Activated naive CD4-positive, alpha-beta T cell treated with anti-CD3 and anti-CD28 coated beads for 36 hours (primary cell): ENCODE results near the gene KAT6B. TPM values are rescaled to one million over a fixed set of nuclear protein-coding genes. Genes with fewer than 3 reads are reported as not detected.

Experiments used
- CTCF ChIA-PET: fragments of 350-600 bp; sonication (Branson Sonifier 250); formaldehyde crosslinking; loops from one replicate; lab custom pipeline; 2021; ENCODE audit warnings: antibody characterized with exemption; lab: Charles Lee
- DNase-seq: peaks from one replicate; pipeline ENCODE4 v3.0.0-alpha.2; 2020
- H3K27ac Mint-ChIP-seq: one replicate; pipeline ENCODE4 v1.8.0; 2021; ENCODE audit warnings: mild to moderate bottlenecking, mixed read lengths
- H3K27me3 Mint-ChIP-seq: one replicate; pipeline ENCODE4 v1.8.0; 2021; ENCODE audit warnings: low read depth, mixed read lengths
- H3K36me3 Mint-ChIP-seq: one replicate; pipeline ENCODE4 v1.8.0; 2021; ENCODE audit warnings: low read depth, mixed read lengths
- H3K4me1 Mint-ChIP-seq: one replicate; pipeline ENCODE4 v1.8.0; 2021; ENCODE audit warnings: low read depth, mixed read lengths
- H3K4me3 Mint-ChIP-seq: one replicate; pipeline ENCODE4 v1.8.0; 2021; ENCODE audit warnings: mild to moderate bottlenecking, moderate library complexity, mixed read lengths
- H3K9me3 Mint-ChIP-seq: one replicate; pipeline ENCODE4 v1.8.0; 2021; ENCODE audit warnings: mixed read lengths
- intact Hi-C: fragments of 100-400 bp; cut with micrococcal nuclease; formaldehyde crosslinking; loops from one replicate; pipeline ENCODE4 v1.15.1; 2023
- total RNA-seq, 2 experiments: library from RNA; stranded (reverse); gene quantifications; one replicate each; pipeline ENCODE4 v1.2.3, GENCODE V29; 2021

Gene KAT6B
- total RNA-seq, 2 experiments from 2014 or later: 17.3 to 17.9 TPM

DNA sequence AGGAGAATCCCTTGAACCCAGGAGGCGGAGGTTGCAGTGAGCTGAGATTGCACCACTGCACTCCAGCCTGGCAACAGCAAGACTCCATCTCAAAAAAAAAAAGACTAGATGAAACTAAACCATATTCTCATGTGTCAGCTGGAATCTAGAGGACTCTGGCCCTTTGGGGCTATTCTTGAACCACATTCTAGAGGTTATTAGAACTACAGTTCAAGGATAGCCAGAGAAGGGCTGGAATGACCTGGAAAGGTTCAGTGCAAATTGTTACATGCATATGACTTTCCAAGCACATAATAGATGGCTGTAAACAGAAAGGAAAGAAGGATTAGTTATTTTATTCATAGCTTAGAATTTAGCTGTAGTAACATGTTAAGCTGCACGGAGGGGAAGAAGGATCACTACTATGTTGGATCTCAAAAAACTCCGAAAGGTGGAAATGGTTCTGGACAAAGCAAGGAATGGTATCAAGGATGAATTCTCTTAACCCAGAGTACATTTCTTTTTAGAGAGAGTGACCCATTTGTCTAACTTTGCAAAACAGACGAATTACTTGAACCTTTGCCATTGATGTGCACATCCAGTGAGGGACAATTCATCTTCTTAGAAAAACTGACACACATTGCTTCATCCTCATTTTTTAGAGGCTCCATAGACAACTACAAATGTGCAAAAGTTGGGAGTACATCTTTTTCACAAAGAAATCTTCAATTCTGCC, 161.1 kb downstream of the KAT6B start:
- CTCF ChIA-PET: interaction anchor here (0.7 kb wide), 1 partner anchor 19 kb away, joined by 3 read pairs; no protein-coding TSS in a partner anchor
- no peak overlapping the region for H3K27ac Mint-ChIP-seq

DNA sequence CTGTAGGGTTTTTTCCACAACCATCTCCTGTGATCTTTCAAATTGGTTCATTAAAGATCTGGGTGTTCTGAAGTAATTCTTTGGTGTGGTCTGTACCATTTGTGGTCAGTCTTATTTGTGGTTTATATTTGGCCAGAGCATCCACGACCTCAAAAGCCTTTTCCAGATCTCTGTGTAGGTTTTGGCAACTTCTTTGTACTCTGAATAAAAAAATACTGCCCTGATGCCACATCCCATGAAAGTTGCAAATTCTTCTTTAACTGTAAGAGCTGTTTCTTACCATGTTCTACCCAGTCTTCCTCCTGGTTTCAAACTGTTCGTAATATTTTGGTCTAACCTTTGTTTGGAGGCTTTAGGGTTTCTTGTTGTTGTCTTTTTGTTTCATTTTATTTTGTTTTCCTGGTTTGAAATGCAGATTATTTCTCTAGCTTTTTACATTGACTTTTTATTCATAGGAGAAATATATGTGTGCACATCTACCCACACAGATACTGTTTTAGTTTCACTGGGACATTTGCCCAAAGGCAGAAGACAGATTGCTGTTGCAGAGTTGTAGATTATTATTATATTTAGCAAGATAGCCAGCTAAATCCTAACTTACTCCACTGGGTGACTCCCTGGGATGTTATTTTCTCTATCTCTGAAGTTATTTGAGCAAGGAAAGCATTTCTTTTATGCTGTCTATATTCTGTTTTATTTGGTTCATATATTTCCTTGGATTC, 161.8 kb downstream of the KAT6B start:
- Mint-ChIP-seq H3K27ac (no peak overlapping the region), H3K36me3 (peaks cover 16% of the 10 kb centered on the region)

More for the DNA sequence above, 161.1 kb downstream of the KAT6B start:
- Mint-ChIP-seq H3K9me3 (no peaks in the 10 kb centered on the region), H3K4me1 (peaks cover 17% of the 10 kb centered on the region), H3K4me3 (no peak overlapping the region), H3K36me3 (peaks cover 18% of the 10 kb centered on the region), H3K27me3 (no peaks in the 10 kb centered on the region)
- intact Hi-C loops: no loop called here
- no peak for DNase-seq

DNA sequence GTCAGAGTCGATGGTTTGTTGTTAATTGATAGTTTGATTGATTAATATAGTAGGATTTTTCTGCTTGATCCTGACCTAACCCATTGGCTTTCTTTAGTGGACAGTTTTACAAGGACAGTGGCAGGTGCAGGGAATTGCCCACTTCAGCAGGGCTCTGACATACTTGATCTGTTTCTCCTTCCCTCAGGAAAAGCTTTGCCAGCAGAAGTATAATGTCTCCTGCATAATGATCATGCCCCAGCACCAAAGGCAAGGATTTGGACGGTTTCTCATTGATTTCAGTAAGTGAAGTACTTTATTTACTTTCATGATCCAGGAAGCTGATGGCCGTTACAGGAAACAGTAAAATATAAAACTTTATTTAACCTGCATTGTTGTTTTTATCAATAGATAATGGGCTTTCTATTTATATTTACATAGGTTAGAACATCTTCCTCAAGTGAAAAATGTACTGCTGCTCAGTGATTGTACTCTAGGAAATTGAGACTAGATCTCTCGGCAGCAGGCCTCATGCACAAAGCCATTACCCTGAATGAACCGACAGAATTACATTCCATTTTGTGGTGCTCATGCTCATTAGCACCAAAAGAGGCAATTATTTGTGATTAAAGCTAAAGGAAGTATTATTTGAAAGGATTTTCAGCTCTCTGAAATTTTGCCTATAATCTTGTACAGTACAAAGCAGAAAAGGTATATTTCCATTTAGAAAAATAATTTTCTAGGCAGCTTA, 162.6 kb downstream of the KAT6B start:
- CTCF ChIA-PET: interaction anchor here (0.7 to 1.0 kb wide), 3 partner anchors 14 to 140 kb away, joined by 3 to 8 read pairs (median 6); no protein-coding TSS in a partner anchor
- Mint-ChIP-seq H3K4me1 (peaks cover 9% of the 10 kb centered on the region), H3K9me3 (no peaks in the 10 kb centered on the region)

More for the DNA sequence above, 161.8 kb downstream of the KAT6B start:
- CTCF ChIA-PET: interaction anchor here (0.7 kb wide), 1 partner anchor 20 kb away, joined by 3 read pairs; no protein-coding TSS in a partner anchor
- H3K4me3 Mint-ChIP-seq: no peak overlapping the region
- DNase-seq: no peak
- H3K27me3 Mint-ChIP-seq: no peaks in the 10 kb centered on the region
- peaks cover 12% of the 10 kb centered on the region for H3K4me1 Mint-ChIP-seq
- no peaks in the 10 kb centered on the region for H3K9me3 Mint-ChIP-seq
- intact Hi-C loops: no loop called here

DNA sequence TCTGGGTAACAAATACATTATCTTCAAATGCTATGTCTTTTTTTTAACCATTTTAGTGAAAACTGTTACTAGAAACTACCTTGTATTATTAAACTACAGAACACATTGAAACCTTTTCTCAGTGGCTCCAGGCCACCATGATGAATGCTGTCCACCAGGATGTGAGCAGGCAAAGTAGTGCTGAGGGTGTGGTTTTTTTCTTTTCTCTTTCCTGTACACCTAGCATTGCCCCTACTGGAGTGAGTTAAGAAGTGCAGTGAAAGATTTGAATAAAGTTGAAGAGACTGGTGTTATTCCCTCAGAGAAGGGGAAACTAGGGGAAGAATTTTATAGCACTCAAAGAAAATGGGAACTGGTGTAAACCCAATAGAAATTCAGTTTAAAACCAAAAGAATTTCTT, 165.0 kb downstream of the KAT6B start:
- intact Hi-C loops: no loop called here
- peak; percentile 25 for DNase-seq
- CTCF ChIA-PET: interaction anchor here (1.3 to 1.5 kb wide), 2 partner anchors 22 to 24 kb away, joined by 4 to 5 read pairs; no protein-coding TSS in a partner anchor
- Mint-ChIP-seq H3K9me3 (no peaks in the 10 kb centered on the region), H3K36me3 (peaks cover 13% of the 10 kb centered on the region), H3K27me3 (no peaks in the 10 kb centered on the region), H3K4me3 (no peak overlapping the region), H3K27ac (no peak overlapping the region), H3K4me1 (peaks cover 12% of the 10 kb centered on the region)

More for the DNA sequence above, 162.6 kb downstream of the KAT6B start:
- intact Hi-C loops: no loop called here
- DNase-seq: no peak
- H3K4me3 Mint-ChIP-seq: no peak overlapping the region
- no peaks in the 10 kb centered on the region for H3K27me3 Mint-ChIP-seq
- no peak overlapping the region for H3K27ac Mint-ChIP-seq
- peaks cover 16% of the 10 kb centered on the region for H3K36me3 Mint-ChIP-seq

DNA sequence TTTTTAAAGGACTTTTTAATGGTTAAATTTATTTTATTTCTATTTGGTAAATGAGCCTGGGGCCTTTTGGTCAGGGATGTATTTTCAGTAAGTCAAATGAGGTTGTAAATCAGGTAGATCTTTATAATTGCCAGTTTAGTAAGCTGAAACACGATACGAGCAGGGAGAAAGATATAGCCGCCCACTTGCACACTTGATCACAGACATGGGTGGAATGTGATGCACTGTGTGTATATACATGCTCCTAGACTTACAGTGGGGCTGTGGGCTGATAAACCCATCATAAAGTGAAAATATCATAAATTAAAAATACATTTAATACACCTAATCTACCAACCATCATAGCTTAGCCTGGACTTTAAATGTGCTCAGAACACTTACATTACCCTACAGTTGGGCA, 165.7 kb downstream of the KAT6B start:
- H3K9me3 Mint-ChIP-seq: no peaks in the 10 kb centered on the region
- CTCF ChIA-PET: no interaction called here
- H3K4me1 Mint-ChIP-seq: peaks cover 12% of the 10 kb centered on the region

DNA sequence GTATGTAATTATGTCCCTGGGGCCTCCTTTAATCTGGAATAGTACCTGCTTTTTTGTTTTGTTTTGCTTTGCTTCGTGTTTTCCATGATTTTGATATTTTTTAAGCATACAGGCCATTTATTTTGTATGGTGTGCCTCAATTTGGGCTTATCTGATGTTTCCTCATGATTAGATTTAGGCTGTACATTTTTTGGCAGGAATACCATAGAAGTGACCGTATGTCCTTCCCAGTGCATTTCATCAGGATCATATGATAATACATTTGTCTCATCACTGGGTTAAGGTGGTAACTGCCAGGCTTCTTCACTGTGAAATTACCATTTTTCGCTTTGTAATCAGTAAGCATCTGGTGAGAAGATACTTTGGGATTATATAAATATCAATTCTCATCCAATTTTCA, 167.2 kb downstream of the KAT6B start:
- peaks cover 16% of the 10 kb centered on the region for H3K36me3 Mint-ChIP-seq
- DNase-seq: no peak
- no peaks in the 10 kb centered on the region for H3K27me3 Mint-ChIP-seq
- intact Hi-C loops: no loop called here
- H3K4me1 Mint-ChIP-seq: peaks cover 7% of the 10 kb centered on the region
- no peaks in the 10 kb centered on the region for H3K9me3 Mint-ChIP-seq
- CTCF ChIA-PET: no interaction called here
- no peak overlapping the region for H3K4me3 Mint-ChIP-seq
- no peak overlapping the region for H3K27ac Mint-ChIP-seq

More for the DNA sequence above, 165.7 kb downstream of the KAT6B start:
- DNase-seq: no peak
- Mint-ChIP-seq H3K27me3 (no peaks in the 10 kb centered on the region), H3K27ac (no peak overlapping the region), H3K36me3 (peaks cover 13% of the 10 kb centered on the region), H3K4me3 (no peak overlapping the region)
- intact Hi-C loops: no loop called here

DNA sequence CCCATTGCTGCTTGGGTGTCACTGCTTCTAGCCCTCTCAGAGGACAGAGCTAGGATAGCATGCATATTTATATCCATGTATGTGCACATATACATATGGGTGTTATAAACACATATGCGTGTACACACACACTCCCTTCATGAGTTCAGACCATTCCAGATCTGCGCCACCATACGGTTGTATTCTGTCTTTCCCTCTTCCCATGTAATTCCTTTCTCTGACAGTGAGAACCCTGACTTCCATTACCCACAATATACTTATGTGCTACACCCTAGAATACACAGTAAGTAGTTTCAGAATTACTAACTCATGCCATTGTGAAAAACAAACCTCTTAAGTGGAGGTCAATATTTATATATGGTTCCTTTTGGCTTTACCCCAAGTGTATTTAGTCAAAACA, 168.5 kb downstream of the KAT6B start:
- intact Hi-C loops: no loop called here
- Mint-ChIP-seq H3K36me3 (peaks cover 16% of the 10 kb centered on the region), H3K27me3 (no peaks in the 10 kb centered on the region), H3K9me3 (no peaks in the 10 kb centered on the region), H3K4me3 (no peak overlapping the region), H3K27ac (no peak overlapping the region), H3K4me1 (peaks cover 9% of the 10 kb centered on the region)
- CTCF ChIA-PET: no interaction called here
- no peak for DNase-seq

DNA sequence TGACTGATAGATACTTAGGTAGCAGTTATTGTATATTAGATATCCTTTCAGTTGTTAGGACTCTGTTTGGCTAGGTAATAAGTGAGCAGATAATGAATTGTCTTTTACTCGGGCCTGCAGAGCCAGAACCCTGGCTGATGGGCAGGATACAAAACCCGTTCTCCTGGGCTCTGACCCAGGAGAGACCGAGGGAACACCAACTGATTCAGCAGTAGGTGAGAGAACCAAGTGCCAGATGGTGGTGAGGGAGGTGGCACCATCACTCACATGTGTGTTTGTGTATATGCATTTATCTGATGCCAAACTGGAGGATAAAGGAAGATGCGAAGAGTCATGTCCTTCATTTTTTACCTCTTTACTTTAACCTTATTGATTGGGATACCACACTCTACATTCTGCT, 169.4 kb downstream of the KAT6B start:
- Mint-ChIP-seq H3K27me3 (no peaks in the 10 kb centered on the region), H3K4me1 (peaks cover 16% of the 10 kb centered on the region), H3K4me3 (no peak overlapping the region), H3K27ac (no peak overlapping the region), H3K36me3 (peaks cover 14% of the 10 kb centered on the region), H3K9me3 (no peaks in the 10 kb centered on the region)
- CTCF ChIA-PET: no interaction called here
- DNase-seq: no peak
- intact Hi-C loops: no loop called here

DNA sequence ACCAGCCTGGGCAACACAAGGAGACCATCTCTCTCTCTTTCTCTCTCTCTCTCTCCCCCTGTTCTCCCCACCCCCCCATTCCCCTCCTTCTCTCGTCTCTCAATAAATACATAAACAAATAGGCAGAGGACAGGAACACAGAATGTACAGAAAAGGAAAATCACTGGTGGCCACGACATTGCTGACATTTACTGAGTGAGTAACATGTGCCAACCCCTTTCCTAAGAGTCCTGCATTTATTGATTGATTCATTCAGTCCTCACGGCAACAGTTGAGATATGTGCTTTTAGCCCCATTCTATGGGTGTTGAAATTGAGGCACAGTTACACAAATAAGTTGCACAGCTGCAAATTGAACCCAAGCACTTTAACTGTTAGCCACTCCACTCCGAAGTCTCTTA, 170.8 kb downstream of the KAT6B start:
- Mint-ChIP-seq H3K36me3 (peaks cover 12% of the 10 kb centered on the region), H3K27ac (no peak overlapping the region), H3K9me3 (no peaks in the 10 kb centered on the region), H3K4me3 (no peak overlapping the region), H3K4me1 (peaks cover 19% of the 10 kb centered on the region), H3K27me3 (no peaks in the 10 kb centered on the region)
- DNase-seq: no peak
- intact Hi-C loops: no loop called here
- CTCF ChIA-PET: interaction anchor here (0.6 kb wide), 2 partner anchors 23 to 111 kb away, joined by 4 to 5 read pairs; no protein-coding TSS in a partner anchor

DNA sequence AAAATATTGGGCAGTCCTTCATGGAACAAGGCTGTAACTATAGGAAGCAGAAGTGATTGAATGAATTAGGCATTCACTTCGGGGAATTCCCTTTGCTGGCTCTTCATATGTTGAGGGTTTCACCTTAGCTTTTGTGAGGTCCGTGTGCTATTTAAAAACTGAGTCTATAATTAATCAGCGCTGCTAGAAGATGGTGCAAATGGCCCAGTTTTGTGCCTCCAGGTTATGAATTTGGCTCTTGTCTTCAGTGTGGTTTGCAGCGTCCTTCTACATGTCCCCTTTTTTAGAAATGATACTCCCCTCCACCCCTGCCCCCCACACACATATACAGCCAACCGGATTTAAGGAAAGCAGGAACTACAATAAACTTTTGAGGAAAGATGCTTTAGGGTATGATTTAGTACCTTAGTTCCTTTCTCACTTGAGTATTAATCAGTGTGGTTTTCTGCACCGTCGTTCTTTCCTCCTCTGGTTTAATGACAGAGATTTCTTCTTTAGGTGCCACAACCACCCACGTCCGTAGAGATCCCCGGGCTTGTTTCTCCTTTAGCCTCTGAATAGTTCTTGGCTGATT, 174.4 kb downstream of the KAT6B start:
- CTCF ChIA-PET: interaction anchor here (0.8 to 1.0 kb wide), 2 partner anchors 23 to 25 kb away, joined by 3 read pairs; no protein-coding TSS in a partner anchor
- Mint-ChIP-seq H3K4me1 (peaks cover 15% of the 10 kb centered on the region), H3K36me3 (peaks cover 10% of the 10 kb centered on the region), H3K27me3 (no peaks in the 10 kb centered on the region), H3K4me3 (no peak overlapping the region), H3K9me3 (no peaks in the 10 kb centered on the region), H3K27ac (no peak overlapping the region)
- DNase-seq: no peak
- intact Hi-C loops: loop anchor here (1.0 kb wide), 1 partner anchor 23 kb away; no protein-coding TSS in a partner anchor

DNA sequence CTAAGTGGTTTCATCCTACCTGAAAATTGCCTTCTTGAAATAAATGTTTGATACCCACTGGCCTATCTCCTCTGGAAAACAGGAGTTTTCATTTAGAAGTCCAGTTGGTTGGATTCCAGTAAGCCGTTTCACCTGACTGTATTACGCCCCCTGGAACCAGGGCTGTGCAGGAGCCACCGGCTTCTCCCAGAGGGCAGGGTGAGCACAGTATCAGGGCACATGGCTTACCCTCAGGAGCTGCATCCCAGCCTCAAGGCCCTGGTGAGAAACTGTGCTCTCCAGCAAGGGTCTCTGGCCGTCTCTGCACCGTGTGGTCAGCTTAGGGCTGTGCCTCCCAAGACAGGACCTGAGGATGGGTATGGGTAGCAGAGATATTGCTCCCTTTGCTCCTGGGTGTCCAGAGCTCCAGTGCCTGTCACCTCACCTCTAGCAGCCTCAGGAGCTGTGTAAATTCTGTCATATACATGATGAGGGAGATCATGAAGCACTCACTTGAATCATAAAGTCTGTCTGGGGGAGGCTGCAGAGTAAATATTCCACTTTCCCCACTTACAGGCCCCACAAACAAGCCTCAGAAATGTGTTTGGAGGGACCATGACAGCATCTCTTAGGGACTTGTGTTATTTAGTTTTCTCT, 175.4 kb downstream of the KAT6B start:
- H3K4me3 Mint-ChIP-seq: no peak overlapping the region
- H3K9me3 Mint-ChIP-seq: no peaks in the 10 kb centered on the region
- peaks cover 5% of the 10 kb centered on the region for H3K36me3 Mint-ChIP-seq
- intact Hi-C loops: no loop called here
- H3K27ac Mint-ChIP-seq: no peak overlapping the region
- CTCF ChIA-PET: interaction anchor here (0.8 to 1.0 kb wide), 2 partner anchors 24 to 26 kb away, joined by 3 read pairs; no protein-coding TSS in a partner anchor
- no peaks in the 10 kb centered on the region for H3K27me3 Mint-ChIP-seq
- peaks cover 15% of the 10 kb centered on the region for H3K4me1 Mint-ChIP-seq
- no peak for DNase-seq
